Adrenal gland (tissue), 5 donors: ENCODE data around the gene COL20A1.

Experiments
- CTCF ChIP-seq, 6 experiments: fragments of 450-650 bp in 4 of 6; fragments of 200-600 bp in 2 of 6; sonication (generic) in 1 of 6; IDR thresholded peaks; 1 replicate in 5 of 6; 2 replicates in 1 of 6; pipeline versions ENCODE4 v1.5.1 to v1.8.0; 2016 to 2021; ENCODE audit warnings: antibody characterized with exemption in 6 of 6, mild to moderate bottlenecking in 2 of 6, moderate library complexity in 1 of 6
- POLR2A ChIP-seq, 2 donors: fragments of 450-650 bp; IDR thresholded peaks; one replicate each; pipeline ENCODE4 v1.6.1; 2017; ENCODE audit warnings: antibody characterized with exemption in 2 of 2, mild to moderate bottlenecking in 2 of 2, moderate library complexity in 1 of 2
- donor health status: DM: no; HTN: no; CAD: no.

DNA sequence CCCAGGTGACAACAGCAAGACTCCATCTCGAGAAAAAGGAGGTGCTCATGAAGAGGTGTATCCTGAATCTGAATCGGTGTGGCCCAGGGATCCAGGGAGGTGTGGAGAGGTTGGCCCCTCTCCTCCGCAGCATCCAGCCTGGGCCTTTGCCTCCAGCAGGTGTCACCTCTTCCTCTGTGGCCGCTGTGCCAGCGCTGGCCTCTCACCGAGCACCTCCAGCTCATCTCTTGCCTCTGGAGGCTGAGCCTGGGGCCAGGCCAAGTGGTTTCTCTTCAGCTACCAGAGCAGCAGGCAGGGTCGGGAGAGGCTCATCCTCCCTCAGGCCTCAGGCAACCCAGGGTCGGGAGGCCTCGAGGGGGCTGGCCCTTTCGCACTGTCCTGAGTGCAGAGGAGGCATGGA is 1.2 kb upstream of the COL20A1 start:
- no peak for TF ChIP-seq CTCF (IDR thresholded peaks at IDR 0.05)
- no peak for TF ChIP-seq POLR2A (IDR thresholded peaks at IDR 0.05)
